Endothelial cell of umbilical vein (primary cell): ENCODE results near the gene PVR.
"Not testable (repeated sequence)": the region's sequence is repeated elsewhere in the genome, so short reads cannot be mapped to it uniquely, and the experiment has no call there.

Source experiments
- CTCF ChIP-seq, 2 donors: IDR thresholded peaks; 1 replicate in 1 of 2; 2 replicates in 1 of 2; pipeline ENCODE4 v1.5.1; 2011; ENCODE audit warnings: low read length in 2 of 2, mild to moderate bottlenecking in 2 of 2, moderate library complexity in 2 of 2, control low read depth in 1 of 2, inconsistent platforms in 1 of 2, low read depth in 1 of 2; ENCODE audit not compliant: insufficient read depth in 1 of 2; ENCODE audit errors: extremely low read depth in 1 of 2
- EZH2 ChIP-seq: IDR thresholded peaks from 2 replicates; pipeline ENCODE4 v1.6.1; 2012; ENCODE audit warnings: borderline replicate concordance, low read depth, mild to moderate bottlenecking, moderate library complexity, low read length, inconsistent platforms; ENCODE audit not compliant: severe bottlenecking
- FOS ChIP-seq: IDR thresholded peaks from 2 replicates; pipeline ENCODE4 v1.6.1; 2011; ENCODE audit warnings: mild to moderate bottlenecking, low read length, moderate library complexity, borderline replicate concordance; ENCODE audit not compliant: insufficient read depth
- JUN ChIP-seq: IDR thresholded peaks from 2 replicates; pipeline ENCODE4 v1.6.1; 2011; ENCODE audit warnings: borderline replicate concordance, low read depth; ENCODE audit not compliant: insufficient read length, insufficient read depth
- MYC ChIP-seq: IDR thresholded peaks from one replicate; pipeline ENCODE4 v1.6.1; 2011; ENCODE audit warnings: mild to moderate bottlenecking, low read depth, low read length
- POLR2A ChIP-seq: IDR thresholded peaks from 2 replicates; pipeline ENCODE4 v1.6.1; 2012; ENCODE audit warnings: low read depth, mild to moderate bottlenecking, control low read depth, low read length
- POLR2AphosphoS5 ChIP-seq: IDR thresholded peaks from 2 replicates; pipeline ENCODE4 v1.6.1; 2012; ENCODE audit warnings: low read depth, mild to moderate bottlenecking, control low read depth, low read length, moderate library complexity; ENCODE audit not compliant: insufficient read depth
- TF ChIP-seq, protein P1 (sequence below): IDR thresholded peaks from 2 replicates; pipeline ENCODE4 v1.6.1; 2011; ENCODE audit not compliant: insufficient read depth, insufficient read length

DNA sequence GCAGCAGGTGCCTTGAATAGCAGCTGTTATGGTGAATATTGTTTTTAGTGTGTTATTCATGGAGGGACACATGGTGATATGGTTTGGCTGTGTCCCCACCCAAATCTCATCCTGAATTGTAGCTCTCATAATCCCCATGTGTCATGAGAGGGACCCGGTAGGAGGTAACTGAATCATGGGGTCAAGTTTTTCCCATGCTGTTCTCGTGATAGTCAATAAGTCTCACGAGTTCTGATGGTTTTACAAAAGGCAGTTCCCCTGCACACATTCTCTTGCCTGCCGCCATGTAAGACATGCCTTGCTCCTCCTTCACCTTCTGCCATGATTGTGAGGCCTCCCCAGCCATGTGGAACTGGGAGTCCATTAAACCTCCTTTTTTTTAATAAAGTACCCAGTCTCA lies 18.1 kb upstream of the PVR start:
- TF ChIP-seq CTCF (IDR thresholded peaks at IDR 0.05; ENCODE audit: extremely low read depth in 1 of 2, insufficient read depth in 1 of 2, low read depth in 1 of 2, low read length in 2 of 2); EZH2; POLR2AphosphoS5; JUN; POLR2A; MYC; FOS: not testable (repeated sequence)
- TF ChIP-seq, protein P1, sequence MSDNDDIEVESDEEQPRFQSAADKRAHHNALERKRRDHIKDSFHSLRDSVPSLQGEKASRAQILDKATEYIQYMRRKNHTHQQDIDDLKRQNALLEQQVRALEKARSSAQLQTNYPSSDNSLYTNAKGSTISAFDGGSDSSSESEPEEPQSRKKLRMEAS = not testable (repeated sequence)
